GM21717 (cell line): Measurements from ENCODE around the gene CNST.
"Not testable (repeated sequence)": the region's sequence is repeated elsewhere in the genome, so short reads cannot be mapped to it uniquely, and the experiment has no call there.

Source experiments
- ATAC-seq: cut with Tn5 transposase; IDR thresholded peaks from one replicate; pipeline ENCODE4 v1.9.1; 2021; ENCODE audit warnings: mild to moderate bottlenecking, moderate library complexity; ENCODE audit not compliant: unreplicated experiment

CNST gene

GRCh38 chr1:246705368-246705767 is 139.1 kb downstream of the CNST start:
- ATAC-seq, result no peak

- no peak for ATAC-seq
These were observed 141.9 kb downstream of the CNST start for GRCh38 chr1:246708166-246708565.

GRCh38 chr1:246709196-246709595 is 142.9 kb downstream of the CNST start:
- ATAC-seq, result no peak

GRCh38 chr1:246709835-246710234 is 143.6 kb downstream of the CNST start:
- ATAC-seq, result no peak

GRCh38 chr1:246711548-246712003 is 145.3 kb downstream of the CNST start:
- no peak for ATAC-seq

- ATAC-seq, result not testable (repeated sequence)
These were observed 146.2 kb downstream of the CNST start for GRCh38 chr1:246712428-246712827.
